Right cardiac atrium (tissue), 5 donors: ENCODE data around the gene ZNF644. TPM values are rescaled to one million over a fixed set of nuclear protein-coding genes. Genes with fewer than 3 reads are reported as not detected.
"Not testable (repeated sequence)": the region's sequence is repeated elsewhere in the genome, so short reads cannot be mapped to it uniquely, and the experiment has no call there.

Experiments used
- ATAC-seq, 2 donors: fragments of 200-7000 bp; cut with Tn5 transposase; one replicate each; pipeline versions ENCODE4 v1.8.0 to v1.9.1; 2020; ENCODE audit warnings: moderate library complexity in 2 of 2, mild to moderate bottlenecking in 1 of 2
- DNase-seq, 3 donors: peaks; one replicate each; pipeline ENCODE4 v3.0.0-alpha.2; 2020
- H3K27ac ChIP-seq: one replicate; pipeline ENCODE4 v1.5.1; 2013; ENCODE audit warnings: mild to moderate bottlenecking, low read length, control low read depth, moderate library complexity
- H3K27me3 ChIP-seq: one replicate; pipeline ENCODE4 v1.6.1; 2013; ENCODE audit not compliant: control insufficient read depth, insufficient read depth
- H3K4me1 ChIP-seq: one replicate; pipeline ENCODE4 v1.6.1; 2013; ENCODE audit warnings: low read length; ENCODE audit not compliant: control insufficient read depth, insufficient read depth
- H3K4me3 ChIP-seq: one replicate; pipeline ENCODE4 v1.5.1; 2013; ENCODE audit warnings: low read length, control low read depth
- H3K9me3 ChIP-seq: one replicate; pipeline ENCODE4 v1.6.1; 2013; ENCODE audit warnings: low read length; ENCODE audit not compliant: control insufficient read depth
- WGBS: extraction: QIAGEN DNeasy Blood & Tissue Kit; methylation state at CpG from one replicate; pipeline ENCODE4 v1.1.7; 2013; 5-methylcytosine and 5-hydroxymethylcytosine counted together
- intact Hi-C, 4 donors: fragments of 100-400 bp; cut with DNase I; formaldehyde crosslinking; loops; one replicate each; pipeline versions ENCODE4 v1.11.0 to v1.14.0; 2022 to 2023
- long read RNA-seq, 4 donors: library from polyadenylated mRNA; unstranded; transcript quantifications; one replicate each; pipeline ENCODE4 v2.0.0, GENCODE V29; 2020 to 2021
- polyA plus RNA-seq: library from polyadenylated mRNA; stranded (reverse); fragments of 200-250 nt; gene quantifications from one replicate; pipeline ENCODE4 v1.2.3, GENCODE V29; 2013
- total RNA-seq, 4 donors: library from RNA; stranded (reverse); fragmentation: NEBNext Ultra II Directional; extraction: Animal tissue kit (Norgen Biotek cat#: 25700); gene quantifications; one replicate each; pipeline ENCODE4 v1.2.1, GENCODE V29; 2021
- donor health status: healthy with polysubstance abuse.
- donor health status: DM: no; HTN: yes; CAD: no.
- donor health status: DM: no; HTN: no; CAD: no.
- donor health status: DM: no; HTN: yes; CAD: no; lungs with severe emphysema.
- donor health status: DM: yes; HTN: yes; CAD: no.

ZNF644 gene
- total RNA-seq = 10 to 100 TPM; 33.0 to 44.7 (median 36.1) TPM
- 16.7 TPM for polyA plus RNA-seq
- long read RNA-seq, donor 1, full-length matches to known transcripts = 16 of 37 reads
- long read RNA-seq, donor 1, partial matches to known transcripts = 16 of 37 reads
- long read RNA-seq, donor 1, other reads (novel, unspliced or antisense) = 5 of 37 reads
- long read RNA-seq, donor 2, full-length matches to known transcripts = 3 of 8 reads
- long read RNA-seq, donor 2, partial matches to known transcripts = 5 of 8 reads
- long read RNA-seq, donor 2, other reads (novel, unspliced or antisense) = 0 of 8 reads
- long read RNA-seq, donor 3, full-length matches to known transcripts = 28 of 127 reads
- long read RNA-seq, donor 3, partial matches to known transcripts = 84 of 127 reads
- long read RNA-seq, donor 3, other reads (novel, unspliced or antisense) = 15 of 127 reads
- long read RNA-seq, donor 4, full-length matches to known transcripts = 7 of 18 reads
- long read RNA-seq, donor 4, partial matches to known transcripts = 4 of 18 reads
- long read RNA-seq, donor 4, other reads (novel, unspliced or antisense) = 7 of 18 reads

- intact Hi-C loops = no loop called here
- peak within 1 kb of the TSS; percentile 93 for H3K4me3 ChIP-seq
- no peaks in the 10 kb centered on the region for H3K27me3 ChIP-seq
- ATAC-seq (peak; percentile 97 to 98), DNase-seq (peak; percentile 93 to 97 (median 96))
- H3K4me1 ChIP-seq = no peaks in the 10 kb centered on the region
- under 1% methylated on average over 70 of the region's 70 CpGs for WGBS
- no peaks in the 10 kb centered on the region for H3K9me3 ChIP-seq
- H3K27ac ChIP-seq = peak within 1 kb of the TSS; percentile 97
Measured at GRCh38 chr1:91021686-91022517, at the start of gene ZNF644. Gene ZNF644, minus strand, starts transcription at chr1:91022035. Its CDS starts 39,682 bp downstream, at chr1:90982353.

DNA sequence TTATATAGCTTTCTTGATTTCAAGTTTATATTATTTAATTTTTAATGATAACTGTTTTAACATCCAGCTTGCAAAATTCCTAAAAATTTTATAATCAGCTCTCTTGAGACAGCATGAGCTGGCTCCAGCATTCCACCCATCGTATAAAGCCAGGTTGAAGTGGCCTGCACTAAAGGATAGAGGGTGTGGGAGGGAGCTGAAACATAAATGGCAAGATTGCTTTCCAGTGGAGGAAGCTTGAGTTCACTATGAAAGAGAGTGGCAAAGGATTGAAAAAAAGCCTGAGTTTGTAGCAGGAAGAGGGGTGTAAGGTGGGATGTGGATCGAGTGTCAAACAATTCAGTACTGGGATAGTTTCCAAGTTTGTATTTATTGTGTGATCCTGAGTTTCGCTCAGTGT, 48.5 kb upstream of the ZNF644 start:
- Histone ChIP-seq H3K4me1 (no peaks in the 10 kb centered on the region), H3K27me3 (no peaks in the 10 kb centered on the region), H3K27ac (no peak overlapping the region), H3K9me3 (no peaks in the 10 kb centered on the region), H3K4me3 (no peak overlapping the region)
- DNase-seq (no peak), ATAC-seq (no peak)
- intact Hi-C loops = no loop called here
- 19% methylated on average over 3 of the region's 3 CpGs for WGBS

GRCh38 chr1:91066538-91066937, 44.7 kb upstream of the ZNF644 start:
- no peaks in the 10 kb centered on the region for H3K4me1 ChIP-seq
- H3K9me3 ChIP-seq = no peaks in the 10 kb centered on the region
- H3K27ac ChIP-seq = no peak overlapping the region
- no peak for DNase-seq
- 32% methylated on average over 1 of the region's 1 CpG for WGBS
- no peak overlapping the region for H3K4me3 ChIP-seq
- no peak for ATAC-seq
- intact Hi-C loops = no loop called here
- no peaks in the 10 kb centered on the region for H3K27me3 ChIP-seq

GRCh38 chr1:91065337-91065736, 43.5 kb upstream of the ZNF644 start:
- H3K4me3 ChIP-seq = no peak overlapping the region
- H3K4me1 ChIP-seq = no peaks in the 10 kb centered on the region
- DNase-seq (no peak), ATAC-seq (no peak)
- no peaks in the 10 kb centered on the region for H3K9me3 ChIP-seq
- 70% methylated on average over 4 of the region's 4 CpGs for WGBS
- intact Hi-C loops = no loop called here
- H3K27ac ChIP-seq = no peak overlapping the region
- H3K27me3 ChIP-seq = no peaks in the 10 kb centered on the region

DNA sequence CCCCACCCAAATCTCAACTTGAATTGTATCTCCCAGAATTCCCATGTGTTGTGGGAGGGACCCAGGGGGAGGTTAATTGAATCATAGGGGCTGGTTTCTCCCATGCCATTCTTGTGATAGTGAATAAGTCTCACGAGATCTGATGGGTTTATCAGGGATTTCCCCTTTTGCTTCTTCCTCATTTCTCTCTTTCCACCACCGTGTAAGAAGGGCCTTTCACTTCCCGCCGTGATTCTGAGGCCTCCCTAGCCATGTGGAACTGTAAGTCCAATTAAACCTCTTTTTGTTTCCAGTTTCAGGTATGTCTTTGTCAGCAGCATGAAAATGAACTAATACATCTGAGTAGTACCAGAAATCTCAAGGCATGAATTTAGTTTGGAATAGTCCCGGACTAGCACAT, 41.6 kb upstream of the ZNF644 start:
- H3K9me3 ChIP-seq, H3K27me3 ChIP-seq, H3K4me1 ChIP-seq, intact Hi-C loops, H3K4me3 ChIP-seq, DNase-seq, H3K27ac ChIP-seq, ATAC-seq: not testable (repeated sequence)
- 75% methylated on average over 5 of the region's 5 CpGs for WGBS

DNA sequence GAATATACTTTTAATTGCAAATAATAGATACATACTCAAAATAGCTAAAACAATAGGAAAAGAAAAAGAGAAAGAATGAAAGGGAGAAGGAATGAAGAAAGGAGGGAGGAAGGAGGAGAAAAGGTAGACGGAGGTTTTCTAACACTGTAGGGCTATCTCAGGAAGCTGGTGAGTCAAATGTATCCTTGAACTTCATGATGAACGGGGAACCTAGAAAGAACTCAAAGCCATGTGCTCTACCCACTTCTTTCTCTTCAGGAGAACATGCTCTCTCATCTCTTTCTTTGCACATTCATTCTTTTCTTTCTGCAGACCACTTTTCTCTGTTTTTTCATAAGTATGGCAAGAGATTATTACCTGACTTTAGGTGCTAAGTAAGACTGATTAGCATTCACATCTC, 37.3 kb upstream of the ZNF644 start:
- ATAC-seq = no peak
- Histone ChIP-seq H3K4me1 (no peaks in the 10 kb centered on the region), H3K4me3 (no peak overlapping the region), H3K27ac (no peak overlapping the region), H3K9me3 (no peaks in the 10 kb centered on the region), H3K27me3 (no peaks in the 10 kb centered on the region)
- WGBS = 55% methylated on average over 2 of the region's 2 CpGs
- no peak for DNase-seq
- intact Hi-C loops = no loop called here

- Histone ChIP-seq H3K4me3 (no peak overlapping the region), H3K4me1 (no peaks in the 10 kb centered on the region), H3K27me3 (no peaks in the 10 kb centered on the region), H3K9me3 (no peaks in the 10 kb centered on the region), H3K27ac (no peak overlapping the region)
- intact Hi-C loops = no loop called here
- DNase-seq (no peak), ATAC-seq (no peak)
- 43% methylated on average over 2 of the region's 2 CpGs for WGBS
Measured at GRCh38 chr1:91057784-91058183, 35.9 kb upstream of the ZNF644 start.

- no peak for DNase-seq
- intact Hi-C loops = no loop called here
- no peak for ATAC-seq
- H3K9me3 ChIP-seq = no peaks in the 10 kb centered on the region
- no peaks in the 10 kb centered on the region for H3K4me1 ChIP-seq
- H3K27ac ChIP-seq = no peak overlapping the region
- 87% methylated on average over 2 of the region's 2 CpGs for WGBS
- no peaks in the 10 kb centered on the region for H3K27me3 ChIP-seq
- no peak overlapping the region for H3K4me3 ChIP-seq
Measured at GRCh38 chr1:91054780-91055481, 33.1 kb upstream of the ZNF644 start.

DNA sequence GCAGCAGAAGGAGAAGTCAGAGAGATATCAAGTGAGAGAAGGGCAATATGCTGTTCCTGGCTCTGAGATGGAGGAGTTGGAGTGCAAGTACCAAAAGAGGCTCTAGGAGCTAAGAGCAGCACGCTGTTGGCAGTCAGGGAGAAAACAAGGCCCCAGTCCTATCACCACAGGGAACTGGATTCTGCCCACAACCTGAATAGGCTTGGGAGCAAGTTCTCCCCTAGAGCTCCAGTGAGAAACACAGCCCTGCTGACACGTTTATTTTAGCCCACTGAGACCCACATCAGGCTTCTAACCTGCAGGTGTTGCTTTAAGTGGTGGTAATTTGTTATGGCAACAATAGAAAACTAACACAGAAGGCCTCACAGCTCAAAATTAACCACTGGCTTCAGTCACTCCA, 31.8 kb upstream of the ZNF644 start:
- Histone ChIP-seq H3K27ac (no peak overlapping the region), H3K9me3 (no peaks in the 10 kb centered on the region), H3K4me1 (no peaks in the 10 kb centered on the region), H3K27me3 (no peaks in the 10 kb centered on the region), H3K4me3 (no peak overlapping the region)
- 41% methylated on average over 2 of the region's 2 CpGs for WGBS
- ATAC-seq (peak; percentile 49 to 74), DNase-seq (no peak)
- intact Hi-C loops = no loop called here

DNA sequence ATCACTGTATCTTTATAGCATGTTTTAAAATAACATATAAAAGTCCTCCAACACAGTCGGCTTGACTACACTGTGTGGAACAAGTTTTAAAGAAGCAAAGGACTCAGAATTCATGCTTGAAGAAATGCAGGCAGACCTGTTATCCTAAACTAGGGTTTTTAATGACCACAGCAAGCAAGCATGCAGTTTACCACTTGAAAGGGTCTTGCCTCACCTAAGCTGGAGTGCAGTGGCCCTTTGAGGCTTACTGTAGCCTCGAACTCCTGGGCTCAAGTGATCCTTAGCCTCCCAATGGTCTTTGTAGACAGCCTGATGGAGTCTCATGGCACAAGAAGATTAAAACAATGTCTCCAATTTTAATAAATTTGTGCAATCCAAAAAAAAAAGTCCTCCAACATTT, 27.7 kb upstream of the ZNF644 start:
- H3K4me1 ChIP-seq, ATAC-seq, H3K27me3 ChIP-seq, DNase-seq, H3K27ac ChIP-seq, intact Hi-C loops, H3K9me3 ChIP-seq, H3K4me3 ChIP-seq: not testable (repeated sequence)
- WGBS = 81% methylated on average over 2 of the region's 2 CpGs
